Measurements from ENCODE around the gene NTM.

DNA sequence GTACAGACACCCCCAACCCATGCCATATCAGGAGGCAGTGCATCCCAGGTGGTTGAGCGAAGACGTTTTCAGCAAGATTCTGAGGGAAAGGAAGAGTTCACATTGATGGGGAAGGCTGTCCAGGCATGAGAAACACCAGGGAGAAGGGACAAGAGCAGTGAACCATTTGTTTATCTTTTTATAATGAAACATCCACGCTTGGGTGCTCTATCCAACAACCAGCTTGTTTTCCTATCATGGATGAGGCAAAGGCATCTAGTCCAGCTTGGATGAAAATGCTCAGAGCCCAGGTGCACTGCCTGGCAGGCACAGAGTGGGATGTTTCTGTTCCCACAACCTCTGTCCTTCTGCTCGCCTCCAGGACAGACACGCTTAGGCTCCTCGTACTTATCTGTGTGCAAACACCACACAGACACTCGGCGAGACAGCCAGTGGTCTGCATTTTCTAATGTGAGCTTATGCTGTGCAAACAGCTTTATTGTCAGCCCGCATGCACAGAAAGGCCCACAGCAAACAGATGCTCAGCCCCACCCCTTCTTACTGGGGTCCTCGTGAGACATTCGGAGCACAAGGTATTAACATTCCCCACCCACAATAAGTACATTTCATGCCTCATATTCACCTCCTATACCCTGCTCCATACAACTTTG is 45.4 kb upstream of the NTM start:
- TF ChIP-seq, protein P1, sequence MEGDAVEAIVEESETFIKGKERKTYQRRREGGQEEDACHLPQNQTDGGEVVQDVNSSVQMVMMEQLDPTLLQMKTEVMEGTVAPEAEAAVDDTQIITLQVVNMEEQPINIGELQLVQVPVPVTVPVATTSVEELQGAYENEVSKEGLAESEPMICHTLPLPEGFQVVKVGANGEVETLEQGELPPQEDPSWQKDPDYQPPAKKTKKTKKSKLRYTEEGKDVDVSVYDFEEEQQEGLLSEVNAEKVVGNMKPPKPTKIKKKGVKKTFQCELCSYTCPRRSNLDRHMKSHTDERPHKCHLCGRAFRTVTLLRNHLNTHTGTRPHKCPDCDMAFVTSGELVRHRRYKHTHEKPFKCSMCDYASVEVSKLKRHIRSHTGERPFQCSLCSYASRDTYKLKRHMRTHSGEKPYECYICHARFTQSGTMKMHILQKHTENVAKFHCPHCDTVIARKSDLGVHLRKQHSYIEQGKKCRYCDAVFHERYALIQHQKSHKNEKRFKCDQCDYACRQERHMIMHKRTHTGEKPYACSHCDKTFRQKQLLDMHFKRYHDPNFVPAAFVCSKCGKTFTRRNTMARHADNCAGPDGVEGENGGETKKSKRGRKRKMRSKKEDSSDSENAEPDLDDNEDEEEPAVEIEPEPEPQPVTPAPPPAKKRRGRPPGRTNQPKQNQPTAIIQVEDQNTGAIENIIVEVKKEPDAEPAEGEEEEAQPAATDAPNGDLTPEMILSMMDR (IDR thresholded peaks at IDR 0.05; ENCODE audit: poor library complexity) = no peak
- no peak for TF ChIP-seq EZH2 (IDR thresholded peaks at IDR 0.05; ENCODE audit: borderline replicate concordance)
- TF ChIP-seq EZH2phosphoT487 (IDR thresholded peaks at IDR 0.05; ENCODE audit: low read depth, severe bottlenecking, unreplicated experiment) = no peak

Data from hepatocyte (in vitro differentiated cells).